Neural cell (in vitro differentiated cells): ENCODE data around the gene PHTF2. TPM values are rescaled to one million over a fixed set of nuclear protein-coding genes. Genes with fewer than 3 reads are reported as not detected.

Experiments used
- H2AFZ ChIP-seq: fragments of 200-600, 300-800 bp; sonication (generic), shearing (Covaris generic); 2 replicates; pipeline ENCODE4 v1.6.0; 2014; ENCODE audit warnings: low read depth, mild to moderate bottlenecking, antibody characterized with exemption, low read length, moderate library complexity
- H3F3A ChIP-seq: fragments of 200-600 bp; shearing (Covaris generic); 2 replicates; pipeline ENCODE4 v1.6.1; 2016; ENCODE audit warnings: mild to moderate bottlenecking, moderate library complexity, mixed read lengths, antibody characterized with exemption, low read length; ENCODE audit not compliant: insufficient read depth, poor library complexity, severe bottlenecking
- H3K27ac ChIP-seq: fragments of 200-600, 300-800 bp; sonication (generic), shearing (Covaris generic); 2 replicates; pipeline ENCODE4 v1.5.1; 2014; ENCODE audit warnings: mild to moderate bottlenecking, low read length, moderate library complexity
- H3K27me3 ChIP-seq: fragments of 300-800, 200-600 bp; sonication (generic), shearing (Covaris generic); 2 replicates; pipeline ENCODE4 v1.6.0; 2014; ENCODE audit warnings: mild to moderate bottlenecking, low read depth, low read length, moderate library complexity; ENCODE audit not compliant: insufficient read depth
- H3K36me3 ChIP-seq: fragments of 300-800, 200-600 bp; sonication (generic), shearing (Covaris generic); 2 replicates; pipeline ENCODE4 v1.5.1; 2014; ENCODE audit warnings: mild to moderate bottlenecking, antibody characterized with exemption, low read length, moderate library complexity; ENCODE audit not compliant: insufficient read depth
- H3K4me2 ChIP-seq: fragments of 300-800, 200-600 bp; sonication (generic), shearing (Covaris generic); 2 replicates; pipeline ENCODE4 v1.6.0; 2014; ENCODE audit warnings: mild to moderate bottlenecking, low read length
- H3K4me3 ChIP-seq: fragments of 300-800, 200-600 bp; sonication (generic), shearing (Covaris generic); 2 replicates; pipeline ENCODE4 v1.5.1; 2014; ENCODE audit warnings: mild to moderate bottlenecking, low read length, moderate library complexity
- H3K79me2 ChIP-seq: fragments of 200-600 bp; shearing (Covaris generic); replicated peaks from 2 replicates; pipeline ENCODE4 v1.6.0; 2014; ENCODE audit warnings: mild to moderate bottlenecking, low read length, moderate library complexity; ENCODE audit not compliant: insufficient read depth
- H3K9ac ChIP-seq: fragments of 300-800, 200-600 bp; sonication (generic), shearing (Covaris generic); 2 replicates; pipeline ENCODE4 v1.6.1; 2016; ENCODE audit warnings: mild to moderate bottlenecking, low read length, mixed read lengths
- H3K9me2 ChIP-seq: fragments of 200-600 bp; shearing (Covaris generic); 2 replicates; pipeline ENCODE4 v1.6.1; 2016; ENCODE audit warnings: mild to moderate bottlenecking, low read length, mixed read lengths; ENCODE audit not compliant: insufficient read depth
- H3K9me3 ChIP-seq: fragments of 200-600, 300-800 bp; sonication (generic), shearing (Covaris generic); 2 replicates; pipeline ENCODE4 v1.6.1; 2016; ENCODE audit warnings: mild to moderate bottlenecking, mixed run types, low read length, moderate library complexity, mixed read lengths
- H4K20me1 ChIP-seq: fragments of 200-600 bp; shearing (Covaris generic); 2 replicates; pipeline ENCODE4 v1.6.1; 2016; ENCODE audit warnings: mild to moderate bottlenecking, mixed run types; ENCODE audit not compliant: insufficient read depth
- CTCF ChIP-seq: fragments of 450-650 bp; IDR thresholded peaks from 2 replicates; pipeline ENCODE4 v1.5.1; 2014; ENCODE audit warnings: antibody characterized with exemption, mild to moderate bottlenecking, moderate library complexity; ENCODE audit not compliant: poor library complexity, severe bottlenecking
- EP300 ChIP-seq: fragments of 450-650 bp; conservative IDR thresholded peaks from 2 replicates; pipeline ENCODE4 v1.6.1; 2014; ENCODE audit warnings: antibody characterized with exemption, mild to moderate bottlenecking, moderate library complexity; ENCODE audit not compliant: poor library complexity, severe bottlenecking
- EZH2 ChIP-seq: fragments of 200-600, 300-800 bp; shearing (Covaris generic), sonication (generic); IDR thresholded peaks from 2 replicates; pipeline ENCODE4 v1.6.1; 2014; ENCODE audit warnings: antibody characterized with exemption, low read length, borderline replicate concordance, mild to moderate bottlenecking; ENCODE audit not compliant: insufficient read depth, poor library complexity, severe bottlenecking
- MXI1 ChIP-seq: fragments of 450-650 bp; conservative IDR thresholded peaks from 2 replicates; pipeline ENCODE4 v1.6.1; 2014; ENCODE audit warnings: antibody characterized with exemption, mild to moderate bottlenecking; ENCODE audit not compliant: poor library complexity, severe bottlenecking
- POLR2AphosphoS5 ChIP-seq: IDR thresholded peaks from 2 replicates; pipeline ENCODE4 v1.6.1; 2012
- RAD21 ChIP-seq: fragments of 450-650 bp; conservative IDR thresholded peaks from 2 replicates; pipeline ENCODE4 v1.6.1; 2014; ENCODE audit warnings: antibody characterized with exemption, mild to moderate bottlenecking, moderate library complexity
- REST ChIP-seq: IDR thresholded peaks from 2 replicates; pipeline ENCODE4 v1.6.1; 2012; ENCODE audit warnings: borderline replicate concordance
- SMC3 ChIP-seq: fragments of 450-650 bp; conservative IDR thresholded peaks from 2 replicates; pipeline ENCODE4 v1.6.1; 2014; ENCODE audit warnings: antibody characterized with exemption, mild to moderate bottlenecking, moderate library complexity; ENCODE audit not compliant: poor library complexity
- TAF1 ChIP-seq: IDR thresholded peaks from 2 replicates; pipeline ENCODE4 v1.6.1; 2012; ENCODE audit warnings: low read depth
- polyA plus RNA-seq: library from polyadenylated mRNA; depleted of rRNA; stranded (reverse); fragments of >200 nt; gene quantifications from 2 replicates; pipeline ENCODE4 v1.2.3, GENCODE V29; 2014

Gene PHTF2
- polyA plus RNA-seq, 1 donor from 2014 or later, result 34.4 TPM

- Histone ChIP-seq H3K36me3 (no peaks in the 10 kb centered on the region), H3K27me3 (no peaks in the 10 kb centered on the region), H3K4me2 (no peak overlapping the region), H3F3A (no peaks in the 10 kb centered on the region), H3K9me3 (no peaks in the 10 kb centered on the region), H3K79me2 (no peaks in the 10 kb centered on the region), H3K9ac (no peak overlapping the region), H3K9me2 (no peaks in the 10 kb centered on the region), H2AFZ (no peak overlapping the region), H3K4me3 (no peak overlapping the region), H3K27ac (no peak overlapping the region), H4K20me1 (no peaks in the 10 kb centered on the region)
- TF ChIP-seq POLR2AphosphoS5 (no peak), RAD21 (no peak)
These were observed 160.5 kb downstream of the PHTF2 start for GRCh38 chr7:77959080-77959479.

- H3F3A ChIP-seq, result no peaks in the 10 kb centered on the region
- H3K9ac ChIP-seq, result no peak overlapping the region
- TF ChIP-seq RAD21 (no peak), EZH2 (no peak), REST (no peak), MXI1 (no peak), CTCF (no peak), SMC3 (no peak), TAF1 (no peak), POLR2AphosphoS5 (no peak), EP300 (no peak)
- no peaks in the 10 kb centered on the region for H3K27me3 ChIP-seq
- H3K9me2 ChIP-seq, result no peaks in the 10 kb centered on the region
- no peak overlapping the region for H2AFZ ChIP-seq
- no peaks in the 10 kb centered on the region for H3K36me3 ChIP-seq
- H3K27ac ChIP-seq, result no peak overlapping the region
- H4K20me1 ChIP-seq, result no peaks in the 10 kb centered on the region
- no peaks in the 10 kb centered on the region for H3K79me2 ChIP-seq
- H3K9me3 ChIP-seq, result no peaks in the 10 kb centered on the region
- no peak overlapping the region for H3K4me2 ChIP-seq
- H3K4me3 ChIP-seq, result no peak overlapping the region
These were observed 161.8 kb downstream of the PHTF2 start for GRCh38 chr7:77960336-77960735.

- TF ChIP-seq REST (no peak), POLR2AphosphoS5 (no peak), TAF1 (no peak), EZH2 (no peak), RAD21 (no peak), EP300 (no peak)
- no peaks in the 10 kb centered on the region for H4K20me1 ChIP-seq
- no peaks in the 10 kb centered on the region for H3F3A ChIP-seq
- H3K27ac ChIP-seq, result no peak overlapping the region
- H3K9ac ChIP-seq, result no peak overlapping the region
- no peaks in the 10 kb centered on the region for H3K9me3 ChIP-seq
- no peaks in the 10 kb centered on the region for H3K36me3 ChIP-seq
- no peak overlapping the region for H3K4me3 ChIP-seq
- no peak overlapping the region for H3K4me2 ChIP-seq
- H3K27me3 ChIP-seq, result no peaks in the 10 kb centered on the region
- H3K9me2 ChIP-seq, result no peaks in the 10 kb centered on the region
- H2AFZ ChIP-seq, result no peak overlapping the region
- H3K79me2 ChIP-seq, result no peaks in the 10 kb centered on the region
These were observed 168.9 kb downstream of the PHTF2 start for GRCh38 chr7:77967429-77967828.
